KOPT-K1 (cell line): ENCODE measurements around the gene CCNJ.
A peak's percentile ranks its signal among the peaks of the same experiment; 100 is the strongest.
"Not testable (repeated sequence)": the region's sequence is repeated elsewhere in the genome, so short reads cannot be mapped to it uniquely, and the experiment has no call there.

ENCODE experiments used
- H3K27ac ChIP-seq: fragments of 200-600 bp; sonication (generic); 2 replicates; pipeline ENCODE4 v1.5.1; 2016; ENCODE audit warnings: antibody characterized with exemption, mild to moderate bottlenecking, low read depth, low read length; ENCODE audit not compliant: poor library complexity, severe bottlenecking
- H3K36me3 ChIP-seq: fragments of 200-600 bp; sonication (generic); 2 replicates; pipeline ENCODE4 v1.5.1; 2017; ENCODE audit warnings: antibody characterized with exemption, mild to moderate bottlenecking, low read length, moderate library complexity; ENCODE audit not compliant: insufficient read depth
- H3K9me3 ChIP-seq: fragments of 200-600 bp; sonication (generic); 2 replicates; pipeline ENCODE4 v1.5.1; 2017; ENCODE audit warnings: antibody characterized with exemption, low read length, mild to moderate bottlenecking; ENCODE audit not compliant: insufficient read depth, poor library complexity, severe bottlenecking

The CCNJ gene

DNA sequence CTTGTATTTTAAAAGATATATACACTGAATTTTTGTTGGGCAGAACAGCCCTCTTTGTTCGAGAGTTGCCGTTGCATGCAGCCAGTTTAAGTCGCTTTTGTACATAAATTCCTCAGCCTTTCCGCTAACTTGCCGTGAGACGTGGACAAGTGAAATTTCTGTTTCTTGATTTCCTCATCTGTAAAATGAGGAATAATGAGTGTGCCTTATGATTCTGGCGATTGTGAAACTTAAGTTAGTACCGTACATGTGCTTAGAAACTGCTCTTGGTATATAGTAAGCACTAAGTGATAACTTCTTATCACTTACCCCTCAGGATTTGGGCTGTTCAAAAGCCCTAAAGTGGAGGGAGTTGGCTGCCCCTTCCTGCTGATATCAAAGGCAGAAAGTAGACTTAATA is 1.4 kb downstream of the CCNJ start:
- Histone ChIP-seq H3K27ac (peak overlapping the region; percentile 76), H3K9me3 (no peaks in the 10 kb centered on the region), H3K36me3 (peaks cover 42% of the 10 kb centered on the region)

DNA sequence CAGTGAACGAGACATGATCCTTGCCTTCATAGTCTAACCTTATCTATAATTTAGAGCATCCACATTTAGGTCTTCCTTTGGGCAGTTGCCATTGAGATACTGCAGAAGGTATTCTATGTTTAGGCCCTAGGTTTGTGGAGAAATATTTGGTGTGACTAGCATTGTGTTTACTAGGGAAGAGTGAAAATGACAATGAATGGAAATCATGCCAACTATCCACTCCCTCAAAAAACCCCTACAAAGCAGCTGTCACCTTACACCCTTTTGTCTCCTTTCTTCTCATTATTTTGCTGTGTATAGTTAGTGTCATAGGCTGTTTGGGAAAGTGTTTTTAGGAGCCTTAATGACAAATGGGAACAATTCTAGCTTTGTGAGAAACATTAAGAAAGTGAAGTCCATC is 3.2 kb downstream of the CCNJ start:
- Histone ChIP-seq H3K9me3 (no peaks in the 10 kb centered on the region), H3K27ac (no peak overlapping the region), H3K36me3 (peaks cover 60% of the 10 kb centered on the region)

DNA sequence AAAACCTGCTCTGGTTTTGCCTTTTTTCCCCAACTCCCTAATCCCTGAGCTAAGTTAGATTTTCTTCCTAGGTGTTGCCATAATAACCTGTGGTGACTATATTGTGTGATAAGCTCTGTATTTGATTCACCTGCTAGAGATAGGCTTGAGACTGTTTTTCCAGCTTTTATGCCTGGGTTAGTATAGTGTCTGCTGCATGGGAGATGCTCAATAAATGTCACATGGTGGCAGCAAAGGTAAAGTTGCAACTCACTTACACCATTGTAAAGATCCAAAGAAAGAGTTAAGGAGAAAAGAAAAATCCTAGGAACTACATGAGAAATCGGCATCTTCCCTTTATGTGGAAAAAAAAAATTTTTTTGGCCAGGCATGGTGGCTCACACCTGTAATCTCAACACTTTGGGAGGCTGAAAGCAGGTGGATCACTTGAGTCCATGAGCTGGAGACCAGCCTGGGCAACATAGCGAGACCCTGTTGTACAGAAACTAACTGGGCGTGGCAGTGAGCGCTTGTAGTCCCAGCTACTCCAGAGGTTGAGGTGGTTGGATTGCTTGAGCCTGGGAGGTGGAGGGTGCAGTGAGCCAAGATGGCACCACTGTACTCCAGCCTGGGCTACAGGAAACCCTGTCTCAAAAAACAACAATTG is 3.7 kb downstream of the CCNJ start:
- H3K27ac ChIP-seq = no peak overlapping the region
- H3K36me3 ChIP-seq = peaks cover 66% of the 10 kb centered on the region
- no peaks in the 10 kb centered on the region for H3K9me3 ChIP-seq

DNA sequence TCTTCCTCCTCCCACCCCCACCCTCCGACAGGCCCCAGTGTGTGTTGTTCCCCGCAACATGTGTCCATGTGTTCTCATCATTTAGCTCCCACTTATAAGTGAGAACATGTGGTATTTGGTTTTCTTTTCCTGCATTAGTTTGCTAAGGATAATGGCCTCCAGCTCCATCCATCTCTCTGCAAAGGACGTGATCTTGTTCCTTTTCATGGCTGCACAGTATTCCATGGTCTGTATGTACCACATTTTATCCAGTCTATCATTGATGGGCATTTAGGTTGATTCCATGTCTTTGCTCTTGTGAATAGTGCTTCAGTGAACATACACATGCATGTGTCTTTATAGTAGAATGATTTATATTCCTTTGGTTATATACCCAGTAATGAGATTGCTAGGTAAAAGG is 4.5 kb downstream of the CCNJ start:
- H3K36me3 ChIP-seq = peaks cover 74% of the 10 kb centered on the region
- H3K27ac ChIP-seq, H3K9me3 ChIP-seq: not testable (repeated sequence)

DNA sequence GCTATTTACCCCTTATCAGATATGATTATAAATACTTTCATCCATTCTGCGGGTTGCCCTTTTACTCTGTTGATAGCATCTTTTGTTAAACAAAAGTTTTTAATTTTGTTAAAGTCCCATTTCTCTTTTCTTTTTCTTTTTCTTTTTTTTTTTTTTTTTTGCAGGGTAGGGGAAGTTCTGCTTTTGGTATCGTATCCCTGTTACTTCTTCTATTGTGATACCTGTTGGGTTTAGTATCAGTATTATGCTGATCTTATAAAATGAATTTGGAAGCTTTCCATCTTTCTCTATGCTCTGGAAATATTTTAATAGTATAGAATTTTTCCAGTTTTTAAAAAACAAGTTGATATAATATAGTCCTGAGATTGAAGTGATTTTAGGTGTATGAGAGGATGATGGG is 6.0 kb downstream of the CCNJ start:
- Histone ChIP-seq H3K36me3 (peaks cover 81% of the 10 kb centered on the region), H3K9me3 (no peaks in the 10 kb centered on the region), H3K27ac (no peak overlapping the region)

DNA sequence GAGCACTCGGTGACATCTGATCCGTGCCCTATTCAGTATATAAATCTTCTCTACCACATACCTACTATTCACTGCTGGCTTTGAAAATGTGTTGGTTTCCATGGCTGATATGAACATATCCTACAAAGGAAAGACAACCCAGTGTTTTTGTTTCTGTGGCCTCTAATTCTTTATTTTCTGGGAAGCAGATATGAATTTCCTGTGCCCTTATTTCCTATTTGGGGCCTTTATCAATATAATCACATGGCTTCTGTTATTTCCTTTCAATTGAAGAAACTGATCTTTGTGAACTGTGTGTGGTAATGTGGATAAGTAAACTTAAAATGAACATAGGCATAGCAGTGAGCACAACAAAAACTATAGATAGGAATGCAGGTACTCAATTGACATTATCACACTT is 10.6 kb downstream of the CCNJ start:
- no peaks in the 10 kb centered on the region for H3K9me3 ChIP-seq
- no peak overlapping the region for H3K27ac ChIP-seq
- H3K36me3 ChIP-seq = peaks cover 84% of the 10 kb centered on the region

DNA sequence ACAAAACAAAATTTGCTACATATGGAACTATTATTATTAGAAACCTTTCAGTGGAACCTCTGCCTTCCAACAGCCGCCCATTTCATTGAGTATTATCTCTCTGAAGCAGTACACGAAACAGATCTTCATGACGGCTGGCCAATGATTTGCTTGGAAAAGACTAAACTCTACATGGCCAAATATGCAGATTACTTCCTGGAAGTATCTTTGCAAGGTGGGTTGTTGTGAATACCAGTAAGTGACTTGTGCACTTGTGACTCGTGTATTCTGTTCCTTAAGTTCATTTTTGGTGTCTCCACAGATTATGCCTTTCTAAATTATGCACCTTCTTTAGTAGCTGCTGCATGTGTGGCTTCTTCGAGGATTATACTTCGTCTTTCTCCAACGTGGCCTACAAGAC is 13.4 kb downstream of the CCNJ start:
- no peaks in the 10 kb centered on the region for H3K9me3 ChIP-seq
- H3K27ac ChIP-seq = no peak overlapping the region
- H3K36me3 ChIP-seq = peaks cover 84% of the 10 kb centered on the region

DNA sequence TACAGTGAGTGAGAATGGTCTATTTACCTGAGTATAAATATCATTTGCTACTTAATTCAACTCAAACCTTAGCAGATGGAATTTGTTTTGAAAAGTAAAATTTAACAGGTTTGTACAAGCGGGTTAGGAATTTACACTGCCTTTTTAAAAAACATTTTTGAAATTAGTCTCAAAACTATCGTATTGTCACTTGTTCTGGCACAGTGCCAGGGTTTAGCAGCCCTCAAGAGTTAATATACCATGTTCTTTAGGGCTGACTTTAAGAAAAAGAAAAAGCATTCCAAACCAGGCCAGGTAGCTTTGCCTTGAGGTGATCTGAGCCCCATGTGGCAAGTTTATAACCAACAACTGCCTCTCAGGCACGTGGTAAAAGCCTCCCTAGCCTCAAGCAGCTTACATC is 17.8 kb downstream of the CCNJ start:
- H3K27ac ChIP-seq = no peak overlapping the region
- no peaks in the 10 kb centered on the region for H3K9me3 ChIP-seq
- H3K36me3 ChIP-seq = peaks cover 71% of the 10 kb centered on the region

DNA sequence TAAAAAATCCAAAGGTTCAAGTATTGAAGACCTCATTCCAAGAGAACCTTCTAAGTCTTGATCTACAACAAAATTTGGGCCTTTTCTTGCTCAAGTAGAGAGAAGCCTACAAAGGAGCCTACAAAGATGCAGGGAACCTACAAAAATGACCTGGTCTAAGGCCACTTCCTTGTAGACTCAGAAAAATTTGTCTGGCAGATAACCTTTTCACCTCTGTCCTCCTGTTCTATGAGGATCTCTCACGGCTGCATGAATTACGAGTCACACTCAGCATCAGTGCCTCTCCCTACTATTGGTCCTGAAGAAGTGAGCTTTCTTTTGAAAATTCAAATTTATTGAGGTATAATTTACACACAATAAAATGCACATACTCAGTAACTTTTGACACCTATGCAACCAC is 29.3 kb downstream of the CCNJ start:
- Histone ChIP-seq H3K27ac (no peak overlapping the region), H3K36me3 (no peaks in the 10 kb centered on the region), H3K9me3 (no peaks in the 10 kb centered on the region)

DNA sequence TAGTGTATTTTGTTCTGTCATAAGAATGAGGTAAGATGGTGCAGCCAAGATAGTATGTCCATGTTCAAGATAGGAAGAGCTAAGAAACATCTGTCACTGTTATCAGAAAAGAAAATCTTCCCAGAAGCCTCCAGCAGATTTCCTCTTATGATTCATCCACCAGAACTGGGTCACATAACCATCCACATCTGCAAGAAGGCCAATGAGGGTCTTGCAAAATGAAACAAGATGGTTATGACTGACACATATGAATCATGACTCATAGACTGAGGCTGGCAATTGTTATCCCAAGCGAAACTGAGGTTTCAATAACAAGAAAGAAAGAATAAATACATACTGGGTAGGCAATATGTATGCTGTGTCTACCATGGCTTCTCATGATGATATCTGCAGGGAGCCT is 30.3 kb downstream of the CCNJ start:
- no peaks in the 10 kb centered on the region for H3K36me3 ChIP-seq
- no peaks in the 10 kb centered on the region for H3K9me3 ChIP-seq
- no peak overlapping the region for H3K27ac ChIP-seq

DNA sequence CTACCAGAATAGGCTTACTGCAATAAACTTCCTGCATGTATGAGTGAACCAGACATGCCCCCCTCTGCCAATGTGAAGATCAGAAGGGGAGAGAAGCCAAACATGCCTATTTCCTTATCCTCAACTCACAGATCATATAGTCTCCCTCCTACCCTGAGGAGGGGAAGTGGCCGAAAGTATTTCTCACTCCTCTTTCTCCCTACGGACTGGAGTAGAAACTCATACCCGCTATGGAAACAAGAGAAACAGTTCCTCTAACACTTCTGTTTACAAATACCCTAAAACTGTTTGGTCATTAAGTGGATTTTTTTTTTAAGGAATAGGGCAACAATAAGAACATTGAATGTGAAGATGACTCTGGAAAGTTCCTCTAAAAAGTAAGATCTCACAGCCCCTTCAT is 31.4 kb downstream of the CCNJ start:
- Histone ChIP-seq H3K9me3 (no peaks in the 10 kb centered on the region), H3K27ac (no peak overlapping the region), H3K36me3 (no peaks in the 10 kb centered on the region)

DNA sequence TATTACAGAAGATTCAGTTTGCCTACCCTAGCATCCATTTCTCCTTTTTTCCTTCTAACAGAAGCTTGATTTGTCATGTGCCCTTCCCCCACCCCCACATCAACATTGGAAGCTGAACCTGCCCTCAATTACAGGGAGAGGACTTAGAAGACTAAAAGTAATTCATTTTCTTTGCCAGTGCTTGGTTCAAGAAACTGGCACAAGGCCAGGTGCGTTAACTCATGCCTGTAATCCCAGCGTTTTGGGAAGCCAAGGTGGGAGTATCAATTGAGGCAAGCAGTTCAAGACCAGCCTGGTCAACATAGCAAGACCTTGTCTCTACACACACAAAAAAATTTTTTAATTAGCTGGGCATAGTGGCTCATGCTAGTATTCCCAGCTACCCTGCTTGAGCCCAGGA is 32.6 kb downstream of the CCNJ start:
- Histone ChIP-seq H3K9me3 (no peaks in the 10 kb centered on the region), H3K27ac (no peak overlapping the region), H3K36me3 (no peaks in the 10 kb centered on the region)

DNA sequence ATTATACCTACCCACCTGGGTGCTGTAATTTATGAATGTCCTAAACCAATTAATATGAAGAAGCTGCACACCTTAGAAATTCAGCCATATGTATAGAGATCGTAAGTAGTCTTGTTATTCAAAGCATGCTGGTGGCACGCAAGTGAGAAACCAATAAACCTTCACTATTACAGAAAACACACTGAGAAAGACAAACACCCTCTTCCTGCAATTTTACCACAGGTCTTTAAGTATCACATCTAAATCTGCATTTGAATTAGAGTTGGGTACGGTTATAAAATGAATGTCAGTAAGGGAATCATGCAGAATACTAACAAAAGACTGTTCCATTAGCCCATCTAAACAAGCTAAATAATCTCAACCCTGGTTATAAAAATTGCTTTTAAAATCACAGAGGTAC is 33.8 kb downstream of the CCNJ start:
- Histone ChIP-seq H3K36me3 (no peaks in the 10 kb centered on the region), H3K9me3 (no peaks in the 10 kb centered on the region)

DNA sequence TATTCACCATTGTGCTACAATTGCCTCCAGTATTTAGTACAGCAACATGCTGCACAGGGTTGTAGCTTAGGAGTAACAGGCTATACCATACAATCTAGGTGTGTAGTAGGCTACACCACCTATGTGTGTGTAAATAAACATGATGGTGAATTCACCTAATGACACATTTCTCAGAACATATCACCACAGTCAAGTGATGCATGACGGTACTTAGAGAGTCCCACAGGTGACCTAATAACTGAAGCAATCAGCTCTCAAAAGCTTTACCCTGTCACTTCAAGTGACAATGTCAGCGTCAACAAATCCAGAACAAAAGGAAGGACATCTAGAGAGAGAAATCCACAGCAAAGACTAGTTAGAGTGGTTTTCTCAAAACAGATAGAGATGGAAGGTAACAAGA is 38.8 kb downstream of the CCNJ start:
- H3K9me3 ChIP-seq = no peaks in the 10 kb centered on the region
- H3K27ac ChIP-seq = no peak overlapping the region

More for the DNA sequence above, 33.8 kb downstream of the CCNJ start:
- no peak overlapping the region for H3K27ac ChIP-seq

DNA sequence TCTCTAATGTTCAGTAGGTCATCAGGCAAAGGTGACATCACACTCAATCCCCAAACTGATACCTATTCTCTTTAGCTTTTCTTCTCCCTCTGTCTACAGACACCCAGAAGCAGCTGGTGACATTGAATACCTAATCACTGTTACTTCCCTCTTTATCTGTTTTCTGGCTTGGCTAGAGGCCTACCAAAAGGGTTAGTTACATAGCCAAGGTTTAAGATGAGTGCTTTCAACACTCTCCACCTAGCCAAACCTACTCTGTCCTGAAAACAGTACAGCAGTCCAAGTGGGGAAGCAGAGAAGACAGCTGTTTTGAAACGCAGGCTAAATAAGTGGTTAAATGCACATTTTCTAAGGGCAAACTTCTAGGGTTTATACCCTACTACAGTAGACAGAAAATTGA is 39.4 kb downstream of the CCNJ start:
- no peaks in the 10 kb centered on the region for H3K9me3 ChIP-seq
- H3K27ac ChIP-seq = no peak overlapping the region
- H3K36me3 ChIP-seq = no peaks in the 10 kb centered on the region

More for the DNA sequence above, 38.8 kb downstream of the CCNJ start:
- no peaks in the 10 kb centered on the region for H3K36me3 ChIP-seq

DNA sequence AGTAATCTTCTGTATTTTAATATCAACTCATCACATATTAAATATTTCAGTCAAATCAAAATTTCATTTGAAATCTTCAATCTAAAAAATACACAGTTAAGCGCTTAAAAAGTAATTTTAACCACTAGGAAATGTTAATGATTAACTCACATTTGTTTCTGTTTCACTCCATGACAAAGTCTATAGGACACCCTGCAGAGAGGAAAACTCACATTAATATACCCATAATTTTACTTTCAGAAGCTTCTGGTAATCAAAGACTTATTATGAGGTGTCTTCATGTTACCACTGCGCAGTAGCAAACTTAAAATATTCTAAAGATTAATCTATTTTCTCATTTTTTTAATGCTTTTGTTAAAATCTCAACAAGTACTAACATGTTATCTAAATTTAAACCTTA is 45.7 kb downstream of the CCNJ start:
- no peaks in the 10 kb centered on the region for H3K36me3 ChIP-seq
- H3K27ac ChIP-seq = peak overlapping the region; percentile 99
- no peaks in the 10 kb centered on the region for H3K9me3 ChIP-seq
